A673 (cell line): ENCODE measurements around the gene CLNS1A.

Experiments
- CTCF ChIP-seq: fragments of 300-800, 200-600 bp; sonication (generic); conservative IDR thresholded peaks from 2 replicates; pipeline ENCODE4 v1.5.1; 2017; ENCODE audit warnings: low read depth, mild to moderate bottlenecking, antibody characterized with exemption, low read length, moderate library complexity, mixed read lengths
- EZH2 ChIP-seq: fragments of 200-600 bp; sonication (generic); IDR thresholded peaks from 2 replicates; pipeline ENCODE4 v1.6.1; 2017; ENCODE audit warnings: borderline replicate concordance, low read depth, mild to moderate bottlenecking, mixed read lengths, antibody characterized with exemption, low read length; ENCODE audit not compliant: poor library complexity, severe bottlenecking

DNA sequence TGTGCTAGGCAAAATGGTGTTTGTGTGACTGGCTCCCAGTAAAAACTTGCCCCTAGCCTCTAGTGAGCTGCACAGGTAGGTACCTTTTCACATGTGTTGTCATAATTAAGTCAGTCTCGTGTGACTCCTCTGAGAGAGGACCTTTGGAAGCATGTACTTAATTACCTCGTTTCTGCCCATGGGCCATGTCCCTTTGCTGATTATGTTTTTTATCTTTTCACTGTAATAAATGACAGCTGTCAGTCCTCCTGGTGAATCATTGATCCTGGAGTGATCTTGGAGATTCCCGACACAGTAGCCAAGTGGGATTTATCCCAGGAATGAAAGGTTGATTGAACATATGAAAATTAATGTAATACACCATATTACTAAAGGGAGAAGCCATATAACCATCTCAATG, 12.5 kb upstream of the CLNS1A start:
- TF ChIP-seq EZH2 = no peak
- no peak for TF ChIP-seq CTCF
